A549 (cell line): ENCODE measurements around the gene COL19A1. TPM values are rescaled to one million over a fixed set of nuclear protein-coding genes. Genes with fewer than 3 reads are reported as not detected.

ENCODE experiments used
- ATAC-seq, 2 experiments: fragments of 200-7000 bp in 1 of 2; fragments of >200 bp in 1 of 2; cut with Nextera tagmentation in 1 of 2; cut with Tn5 transposase in 1 of 2; 3 replicates each; pipeline versions ENCODE4 v1.8.0 to v1.9.1; 2018 to 2020; ENCODE audit warnings: mild to moderate bottlenecking in 1 of 2, moderate library complexity in 1 of 2
- CTCF ChIA-PET: fragments of 300-600 bp; sonication (Branson Sonifier 250); formaldehyde crosslinking; extraction: SDS; loops from one replicate; lab custom pipeline; 2021; ENCODE audit warnings: antibody characterized with exemption, inconsistent platforms; lab: Yijun Ruan, JAX
- POLR2A ChIA-PET: fragments of 350-600 bp; formaldehyde crosslinking; extraction: SDS; loops from one replicate; lab custom pipeline; 2021; ENCODE audit warnings: antibody characterized with exemption, inconsistent platforms; lab: Yijun Ruan, JAX
- DNase-seq, 2 experiments: peaks; one replicate each; pipeline versions ENCODE4 v3.0.0 to v3.0.0-alpha.2; 2011 to 2016; ENCODE audit warnings: low read depth in 1 of 2, low spot score in 1 of 2
- FAIRE-seq: peaks from 2 replicates; lab custom pipeline; 2011; peaks lifted over from hg19 to GRCh38; lab: Jason Lieb, UNC
- H3K27ac ChIP-seq, 2 experiments: fragments of >200 bp; sonication (Bioruptor Twin); formaldehyde crosslinking; 3 replicates each; pipeline ENCODE4 v1.5.1; 2016 to 2017
- H3K4me1 ChIP-seq: fragments of >200 bp; sonication (Bioruptor Twin); formaldehyde crosslinking; 3 replicates; pipeline ENCODE4 v1.6.1; 2016
- H3K4me2 ChIP-seq: fragments of >200 bp; sonication (Bioruptor Twin); formaldehyde crosslinking; 3 replicates; pipeline ENCODE4 v1.6.1; 2016
- H3K4me3 ChIP-seq: fragments of >200 bp; sonication (Bioruptor Twin); formaldehyde crosslinking; 3 replicates; pipeline ENCODE4 v1.5.1; 2016
- H3K9me3 ChIP-seq: fragments of >200 bp; sonication (Bioruptor Twin); formaldehyde crosslinking; 3 replicates; pipeline ENCODE4 v1.6.1; 2016
- BHLHE40 ChIP-seq: IDR thresholded peaks from 2 replicates; pipeline ENCODE4 v1.6.1; 2012; ENCODE audit warnings: low read depth, low read length, inconsistent platforms
- CBX2 ChIP-seq: fragments of 200-600 bp; sonication (generic); IDR thresholded peaks from 2 replicates; pipeline ENCODE4 v1.6.1; 2016; ENCODE audit warnings: low read depth, mild to moderate bottlenecking, borderline replicate concordance
- CTCF ChIP-seq: fragments of >200 bp; sonication (Bioruptor Twin); formaldehyde crosslinking; IDR thresholded peaks from 3 replicates; pipeline ENCODE4 v1.5.1; 2016
- EP300 ChIP-seq, 2 experiments: fragments of >200 bp; sonication (Bioruptor Twin); formaldehyde crosslinking; IDR thresholded peaks; 2 replicates in 1 of 2; 3 replicates in 1 of 2; pipeline ENCODE4 v1.6.1; 2016 to 2017
- GATA3 ChIP-seq: IDR thresholded peaks from 2 replicates; pipeline ENCODE4 v1.6.1; 2012; ENCODE audit warnings: borderline replicate concordance
- JUN ChIP-seq, 2 experiments: fragments of >200 bp; sonication (Bioruptor Twin); formaldehyde crosslinking; IDR thresholded peaks; 2 replicates in 1 of 2; 3 replicates in 1 of 2; pipeline ENCODE4 v1.6.1; 2016 to 2017
- KDM5A ChIP-seq: fragments of 200-600 bp; sonication (generic); IDR thresholded peaks from 2 replicates; pipeline ENCODE4 v1.6.1; 2016; ENCODE audit warnings: antibody characterized with exemption, mild to moderate bottlenecking
- MAFK ChIP-seq: fragments of 450-650 bp; IDR thresholded peaks from 2 replicates; pipeline ENCODE4 v1.6.1; 2014; ENCODE audit not compliant: partially characterized antibody
- MYC ChIP-seq: IDR thresholded peaks from 2 replicates; pipeline ENCODE4 v1.6.1; 2012; ENCODE audit warnings: mild to moderate bottlenecking, inconsistent platforms, low read length, improper control_type of control experiment, borderline replicate concordance
- NPAS2 ChIP-seq: fragments of 250-450 bp; sonication (Bioruptor Pico); IDR thresholded peaks from 2 replicates; pipeline ENCODE4 v1.8.0; 2022; ENCODE audit warnings: mild to moderate bottlenecking, moderate library complexity, borderline replicate concordance
- NR3C1 ChIP-seq: fragments of >200 bp; sonication (Bioruptor Twin); formaldehyde crosslinking; IDR thresholded peaks from 3 replicates; pipeline ENCODE4 v1.6.1; 2017
- RAD21 ChIP-seq, 2 experiments: fragments of >200 bp in 1 of 2; sonication (Bioruptor Twin) in 1 of 2; formaldehyde crosslinking in 1 of 2; IDR thresholded peaks in 1 of 2; conservative IDR thresholded peaks in 1 of 2; 2 replicates in 1 of 2; 3 replicates in 1 of 2; pipeline ENCODE4 v1.6.1; 2012 to 2018; ENCODE audit warnings: inconsistent platforms in 1 of 2
- RCOR1 ChIP-seq: fragments of 150-350 bp; IDR thresholded peaks from 2 replicates; pipeline ENCODE4 v1.6.1; 2014; ENCODE audit warnings: antibody characterized with exemption, low read length, low read depth
- RNF2 ChIP-seq: fragments of 200-600 bp; sonication (generic); IDR thresholded peaks from 2 replicates; pipeline ENCODE4 v1.6.1; 2016; ENCODE audit warnings: low read depth, mild to moderate bottlenecking, antibody characterized with exemption, moderate library complexity, borderline replicate concordance
- SMC3 ChIP-seq: fragments of >200 bp; sonication (Bioruptor Twin); formaldehyde crosslinking; IDR thresholded peaks from 3 replicates; pipeline ENCODE4 v1.6.1; 2018; ENCODE audit warnings: inconsistent platforms
- WGBS: methylation state at CpG from one replicate; pipeline ENCODE4 v1.1.6; 2017; ENCODE audit errors: missing lambda C conversion rate; 5-methylcytosine and 5-hydroxymethylcytosine counted together
- polyA plus RNA-seq, 4 experiments: library from polyadenylated mRNA; depleted of rRNA in 3 of 4; stranded (reverse); fragments of >200 nt; fragmentation: RNase III in 1 of 4; extraction: RNeasy Plus Mini Kit Qiagen cat#74134 plus additional on column Dnase treatment in 1 of 4; gene quantifications; 2 replicates in 3 of 4; 3 replicates in 1 of 4; pipeline ENCODE4 v1.2.3, GENCODE V29; 2011 to 2017
- TF ChIP-seq, protein P1 (sequence below): fragments of >200 bp; sonication (Bioruptor Twin); formaldehyde crosslinking; IDR thresholded peaks from 2 replicates; pipeline ENCODE4 v1.6.1; 2016
- TF ChIP-seq, protein P2 (sequence below): fragments of >200 bp; sonication (Bioruptor Twin); formaldehyde crosslinking; IDR thresholded peaks from 3 replicates; pipeline ENCODE4 v1.6.1; 2016

Gene COL19A1
- polyA plus RNA-seq, 2 of the 4 experiments (the other 2 are of a cell fraction): not detected

- 16% methylated on average over 3 of the region's 3 CpGs for WGBS
- TF ChIP-seq MYC (no peak), RCOR1 (no peak), EP300 (IDR thresholded peaks at IDR 0.05) (no peak), GATA3 (no peak)
- Histone ChIP-seq H3K4me2 (no peak overlapping the region), H3K27ac (no peak overlapping the region), H3K4me3 (no peak overlapping the region), H3K9me3 (no peaks in the 10 kb centered on the region), H3K4me1 (no peaks in the 10 kb centered on the region)
- no peak for DNase-seq
- ChIA-PET CTCF (no interaction called here), POLR2A (no interaction called here)
- FAIRE-seq: no peak
- ATAC-seq: no peak
These were observed 296.6 kb downstream of the COL19A1 start for GRCh38 chr6:70162972-70163371.

DNA sequence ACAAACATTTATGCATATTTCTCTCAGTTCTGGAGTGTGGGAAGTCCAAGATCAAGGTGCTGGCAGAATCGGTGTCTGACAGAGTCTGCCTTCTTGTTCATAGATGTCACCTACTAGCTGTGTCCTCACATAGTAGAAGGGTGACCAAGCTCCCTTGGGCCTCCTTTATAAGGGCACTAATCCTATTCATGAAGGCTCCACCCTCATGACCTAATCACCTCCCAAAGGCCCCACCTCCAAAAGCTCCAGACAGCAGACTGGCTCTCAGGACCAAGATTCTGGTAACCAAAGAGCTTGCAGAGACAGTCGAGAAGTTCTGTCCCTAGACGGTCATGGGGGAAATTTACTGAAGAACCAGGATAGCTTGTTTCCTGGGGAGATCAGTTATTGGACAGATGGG lies 297.4 kb downstream of the COL19A1 start:
- DNase-seq (no peak), FAIRE-seq (no peak), ATAC-seq (no peak)
- no peak overlapping the region for H3K4me3 ChIP-seq
- H3K9me3 ChIP-seq: no peaks in the 10 kb centered on the region
- no peak overlapping the region for H3K4me2 ChIP-seq
- no peaks in the 10 kb centered on the region for H3K4me1 ChIP-seq
- TF ChIP-seq JUN (IDR thresholded peaks at IDR 0.05): no peak
- TF ChIP-seq CBX2: no peak
- no peak for TF ChIP-seq NR3C1
- no peak for TF ChIP-seq KDM5A
- POLR2A ChIA-PET: no interaction called here
- H3K27ac ChIP-seq: no peak overlapping the region
- CTCF ChIA-PET: no interaction called here
- WGBS: 50% methylated on average over 3 of the region's 3 CpGs

- Histone ChIP-seq H3K4me1 (no peaks in the 10 kb centered on the region), H3K9me3 (no peaks in the 10 kb centered on the region), H3K4me2 (no peak overlapping the region), H3K27ac (no peak overlapping the region), H3K4me3 (no peak overlapping the region)
- WGBS: 3% methylated on average over 2 of the region's 2 CpGs
- ATAC-seq: no peak
- POLR2A ChIA-PET: no interaction called here
- TF ChIP-seq NPAS2 (CRISPR knock-in tag) (no peak), RNF2 (no peak), MAFK (no peak)
- TF ChIP-seq, protein P1, sequence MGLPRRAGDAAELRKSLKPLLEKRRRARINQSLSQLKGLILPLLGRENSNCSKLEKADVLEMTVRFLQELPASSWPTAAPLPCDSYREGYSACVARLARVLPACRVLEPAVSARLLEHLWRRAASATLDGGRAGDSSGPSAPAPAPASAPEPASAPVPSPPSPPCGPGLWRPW: no peak
- no peak for DNase-seq
- CTCF ChIA-PET: no interaction called here
- FAIRE-seq: no peak
These were observed 298.2 kb downstream of the COL19A1 start for GRCh38 chr6:70164556-70164955.

DNA sequence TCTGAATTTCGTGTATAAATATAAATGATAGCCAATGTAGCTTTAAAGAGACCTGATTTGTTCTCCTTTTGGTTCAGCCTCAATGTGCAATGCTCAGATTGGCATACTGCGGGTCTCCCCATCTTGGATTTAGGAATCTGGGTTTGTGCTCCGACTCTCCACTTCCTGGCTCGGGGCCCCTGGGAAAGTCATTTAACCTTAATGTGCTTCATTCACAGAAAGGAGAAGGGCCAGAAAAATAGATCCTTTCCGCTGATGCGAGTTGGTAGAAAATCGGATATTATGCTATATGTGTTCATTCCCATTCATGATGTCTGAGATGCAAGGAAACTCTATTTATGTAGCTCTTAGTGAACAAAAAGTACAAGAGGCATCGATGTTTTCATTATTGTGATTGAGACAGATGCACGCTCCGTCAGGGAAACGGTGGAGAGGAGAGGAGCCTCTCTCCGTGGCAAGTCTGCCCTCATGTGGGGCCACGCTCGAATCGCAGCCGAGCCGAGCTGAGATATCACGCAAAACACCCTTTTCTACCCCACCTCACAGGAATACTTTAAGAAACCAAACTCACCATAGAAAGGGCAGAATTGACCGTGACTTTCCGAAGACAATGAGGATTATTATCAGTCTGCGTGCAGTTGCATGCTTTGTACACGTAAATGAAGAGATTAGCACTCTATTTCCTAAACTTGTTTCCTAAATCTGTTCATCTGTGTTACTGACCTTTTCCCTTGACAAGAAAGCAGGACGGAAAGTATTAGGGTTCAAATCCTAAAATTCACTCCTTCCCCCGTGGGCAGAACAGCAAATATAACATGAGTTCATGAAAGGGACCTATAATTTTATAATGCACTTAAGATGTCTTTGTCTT lies 300.0 kb downstream of the COL19A1 start:
- ATAC-seq: peak; percentile 93 to 96
- ChIA-PET POLR2A (no interaction called here), CTCF (interaction anchor here (0.6 to 1.6 kb wide), 7 partner anchors 11 to 1532 kb away, joined by 3 to 6 read pairs (median 3); no protein-coding TSS in a partner anchor)
- 4% methylated on average over 24 of the region's 24 CpGs for WGBS
- no peak overlapping the region for H3K27ac ChIP-seq
- peak overlapping the region; percentile 14; the same call in 1 of the 3 replicates for H3K4me3 ChIP-seq
- peak; percentile 20 to 21 for DNase-seq
- H3K4me1 ChIP-seq: no peaks in the 10 kb centered on the region
- FAIRE-seq: no peak
- TF ChIP-seq, protein P2, sequence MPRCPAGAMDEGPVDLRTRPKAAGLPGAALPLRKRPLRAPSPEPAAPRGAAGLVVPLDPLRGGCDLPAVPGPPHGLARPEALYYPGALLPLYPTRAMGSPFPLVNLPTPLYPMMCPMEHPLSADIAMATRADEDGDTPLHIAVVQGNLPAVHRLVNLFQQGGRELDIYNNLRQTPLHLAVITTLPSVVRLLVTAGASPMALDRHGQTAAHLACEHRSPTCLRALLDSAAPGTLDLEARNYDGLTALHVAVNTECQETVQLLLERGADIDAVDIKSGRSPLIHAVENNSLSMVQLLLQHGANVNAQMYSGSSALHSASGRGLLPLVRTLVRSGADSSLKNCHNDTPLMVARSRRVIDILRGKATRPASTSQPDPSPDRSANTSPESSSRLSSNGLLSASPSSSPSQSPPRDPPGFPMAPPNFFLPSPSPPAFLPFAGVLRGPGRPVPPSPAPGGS: no peak
- no peak for TF ChIP-seq CBX2
- TF ChIP-seq RNF2: no peak
- peak; percentile 19; the same call in 1 of the 3 replicates for TF ChIP-seq SMC3
- TF ChIP-seq BHLHE40: no peak
- TF ChIP-seq MAFK: no peak
- TF ChIP-seq, protein P1: no peak
- peak; percentile 58 to 66 for TF ChIP-seq RAD21 (conservative IDR thresholded peaks at IDR 0.05 in 1 of 2, IDR thresholded peaks at IDR 0.05 in 1 of 2)
- TF ChIP-seq CTCF: peak; percentile 53
- H3K4me2 ChIP-seq: peak overlapping the region; percentile 58
- H3K9me3 ChIP-seq: no peaks in the 10 kb centered on the region
